Endothelial cell of umbilical vein (primary cell): Measurements from ENCODE around the gene PID1. TPM values are rescaled to one million over a fixed set of nuclear protein-coding genes. Genes with fewer than 3 reads are reported as not detected.

Experiments
- BruUV-seq: library from RNA; stranded (reverse); fragments of 400-500 nt; replicated peaks from 2 replicates; lab custom pipeline; 2021; lab: Mats Ljungman, UMichigan
- CTCF ChIA-PET: fragments of 300-600, 350-600 bp; sonication (Branson Sonifier 250); formaldehyde crosslinking; loops from one replicate; lab custom pipeline; 2021; ENCODE audit warnings: antibody characterized with exemption, inconsistent platforms; lab: Charles Lee
- POLR2A ChIA-PET: fragments of 300-600, 350-600 bp; sonication (Branson Sonifier 250); formaldehyde crosslinking; loops from one replicate; lab custom pipeline; 2021; ENCODE audit warnings: antibody characterized with exemption, inconsistent platforms; lab: Charles Lee
- DNase-seq: peaks from one replicate; pipeline ENCODE4 v3.0.0-alpha.2; 2011; ENCODE audit warnings: low read depth, low spot score
- FAIRE-seq: peaks from 2 replicates; lab custom pipeline; 2011; peaks lifted over from hg19 to GRCh38; lab: Jason Lieb, UNC
- H2AFZ ChIP-seq: 2 replicates; pipeline ENCODE4 v1.6.0; 2012; ENCODE audit warnings: low read depth, low read length, control low read depth, inconsistent platforms
- H3K27ac ChIP-seq: 2 replicates; pipeline ENCODE4 v1.5.1; 2011; ENCODE audit warnings: low read depth, mild to moderate bottlenecking, control low read depth, low read length, moderate library complexity; ENCODE audit not compliant: insufficient read depth
- H3K27me3 ChIP-seq, 2 experiments: 2 replicates each; pipeline versions ENCODE4 v1.6.0 to v1.6.1; 2011; ENCODE audit warnings: low read length in 2 of 2, mixed read lengths in 1 of 2; ENCODE audit not compliant: control insufficient read depth in 2 of 2, insufficient read depth in 2 of 2
- H3K36me3 ChIP-seq, 2 experiments: 2 replicates in 1 of 2; 3 replicates in 1 of 2; pipeline ENCODE4 v1.5.1; 2011; ENCODE audit warnings: low read length in 2 of 2, mild to moderate bottlenecking in 1 of 2, moderate library complexity in 1 of 2; ENCODE audit not compliant: control insufficient read depth in 2 of 2, insufficient read depth in 2 of 2; ENCODE audit errors: extremely low read depth in 1 of 2
- H3K4me1 ChIP-seq: 3 replicates; pipeline ENCODE4 v1.5.1; 2011; ENCODE audit warnings: mild to moderate bottlenecking, low read length; ENCODE audit not compliant: control insufficient read depth, insufficient read depth; ENCODE audit errors: extremely low read depth
- H3K4me2 ChIP-seq: 2 replicates; pipeline ENCODE4 v1.6.1; 2011; ENCODE audit warnings: low read length, control low read depth, mixed read lengths; ENCODE audit not compliant: insufficient read depth
- H3K4me3 ChIP-seq, 3 experiments: fragments of 200-600 bp in 1 of 3; sonication (generic), shearing (Covaris generic) in 1 of 3; replicated peaks in 1 of 3; 2 replicates each; pipeline ENCODE4 v1.5.1; 2011 to 2016; ENCODE audit warnings: control low read depth in 3 of 3, low read length in 3 of 3, mild to moderate bottlenecking in 2 of 3, inconsistent platforms in 1 of 3, low read depth in 1 of 3, moderate library complexity in 1 of 3; ENCODE audit not compliant: insufficient read depth in 1 of 3
- H3K79me2 ChIP-seq: 2 replicates; pipeline ENCODE4 v1.6.0; 2012; ENCODE audit warnings: low read length, inconsistent platforms; ENCODE audit not compliant: control insufficient read depth, insufficient read depth
- H3K9ac ChIP-seq: replicated peaks from 2 replicates; pipeline ENCODE3; 2011; ENCODE audit warnings: low read length, control low read depth; ENCODE audit not compliant: insufficient read depth; ENCODE audit errors: extremely low read depth
- H3K9me1 ChIP-seq: replicated peaks from 3 replicates; pipeline ENCODE4 v1.6.0; 2011; ENCODE audit warnings: mild to moderate bottlenecking, low read length; ENCODE audit not compliant: control insufficient read depth, insufficient read depth; ENCODE audit errors: extremely low read depth
- H3K9me3 ChIP-seq: replicated peaks from 2 replicates; pipeline ENCODE4 v1.5.1; 2012; ENCODE audit warnings: low read length, inconsistent platforms; ENCODE audit not compliant: control insufficient read depth, insufficient read depth
- H4K20me1 ChIP-seq: replicated peaks from 2 replicates; pipeline ENCODE3; 2011; ENCODE audit warnings: mild to moderate bottlenecking, low read length; ENCODE audit not compliant: control insufficient read depth, insufficient read depth; ENCODE audit errors: extremely low read depth
- CTCF ChIP-seq, 2 donors: IDR thresholded peaks; 1 replicate in 1 of 2; 2 replicates in 1 of 2; pipeline ENCODE4 v1.5.1; 2011; ENCODE audit warnings: low read length in 2 of 2, mild to moderate bottlenecking in 2 of 2, moderate library complexity in 2 of 2, control low read depth in 1 of 2, inconsistent platforms in 1 of 2, low read depth in 1 of 2; ENCODE audit not compliant: insufficient read depth in 1 of 2; ENCODE audit errors: extremely low read depth in 1 of 2
- EZH2 ChIP-seq: IDR thresholded peaks from 2 replicates; pipeline ENCODE4 v1.6.1; 2012; ENCODE audit warnings: borderline replicate concordance, low read depth, mild to moderate bottlenecking, moderate library complexity, low read length, inconsistent platforms; ENCODE audit not compliant: severe bottlenecking
- FOS ChIP-seq: IDR thresholded peaks from 2 replicates; pipeline ENCODE4 v1.6.1; 2011; ENCODE audit warnings: mild to moderate bottlenecking, low read length, moderate library complexity, borderline replicate concordance; ENCODE audit not compliant: insufficient read depth
- GATA2 ChIP-seq: IDR thresholded peaks from 2 replicates; pipeline ENCODE4 v1.7.0; 2011; ENCODE audit warnings: low read depth, mild to moderate bottlenecking, moderate library complexity, mixed read lengths, low read length; ENCODE audit not compliant: insufficient read length, insufficient read depth
- JUN ChIP-seq: IDR thresholded peaks from 2 replicates; pipeline ENCODE4 v1.6.1; 2011; ENCODE audit warnings: borderline replicate concordance, low read depth; ENCODE audit not compliant: insufficient read length, insufficient read depth
- MAX ChIP-seq: IDR thresholded peaks from 2 replicates; pipeline ENCODE4 v1.6.1; 2011; ENCODE audit not compliant: insufficient read depth, insufficient read length
- MYC ChIP-seq: IDR thresholded peaks from one replicate; pipeline ENCODE4 v1.6.1; 2011; ENCODE audit warnings: mild to moderate bottlenecking, low read depth, low read length
- POLR2A ChIP-seq: IDR thresholded peaks from 2 replicates; pipeline ENCODE4 v1.6.1; 2012; ENCODE audit warnings: low read depth, mild to moderate bottlenecking, control low read depth, low read length
- POLR2AphosphoS5 ChIP-seq: IDR thresholded peaks from 2 replicates; pipeline ENCODE4 v1.6.1; 2012; ENCODE audit warnings: low read depth, mild to moderate bottlenecking, control low read depth, low read length, moderate library complexity; ENCODE audit not compliant: insufficient read depth
- dilution Hi-C: fragments of 300-500 bp; cut with MboI; formaldehyde crosslinking; loops from one replicate; pipeline ENCODE4 v1.15.0; 2019; ENCODE audit warnings: low sequenced_read_pairs; ENCODE audit not compliant: extremely low pct_ligation_motif_present
- intact Hi-C: fragments of 100-400 bp; cut with micrococcal nuclease; formaldehyde crosslinking; loops from one replicate; pipeline ENCODE4 v1.10.0; 2022
- polyA plus RNA-seq, 4 experiments: library from polyadenylated mRNA; depleted of rRNA in 3 of 4; stranded (reverse) in 3 of 4; unstranded in 1 of 4; fragments of >200 nt; gene quantifications; 2 replicates each; pipeline versions ENCODE4 v1.2.1 to v1.2.3, GENCODE V29; 2011 to 2012; ENCODE audit warnings: missing spikeins in 1 of 4
- total RNA-seq: library from RNA; stranded (reverse); gene quantifications from 2 replicates; pipeline ENCODE4 v1.2.3, GENCODE V29; 2021

Gene PID1
- total and polyA plus RNA-seq, 2 donors (not counting 3 experiments of a cell fraction or from before 2014, with no cell fraction given), result not detected

GRCh38 chr2:229256376-229256775 is 14.7 kb downstream of the PID1 start:
- peaks cover 4% of the 10 kb centered on the region for H3K9me3 ChIP-seq
- H3K27me3 ChIP-seq, result no peaks in the 10 kb centered on the region
- no peak for FAIRE-seq

More at GRCh38 chr2:229256376-229256775, 14.7 kb downstream of the PID1 start:
- CTCF ChIA-PET, result no interaction called here
- Histone ChIP-seq H3K4me1 (no peaks in the 10 kb centered on the region), H2AFZ (no peak overlapping the region), H3K79me2 (no peaks in the 10 kb centered on the region), H3K36me3 (no peaks in the 10 kb centered on the region), H3K9me1 (no peaks in the 10 kb centered on the region), H3K4me3 (no peak overlapping the region), H3K4me2 (no peak overlapping the region), H3K27ac (no peak overlapping the region), H3K9ac (no peak overlapping the region), H4K20me1 (no peaks in the 10 kb centered on the region)
- POLR2A ChIA-PET, result no interaction called here
- DNase-seq, result no peak
- intact Hi-C loops (no loop called here), dilution Hi-C loops (no loop called here)
- no TSS peak for BruUV-seq
- no peak for TF ChIP-seq JUN
- no peak for TF ChIP-seq POLR2A
- no peak for TF ChIP-seq POLR2AphosphoS5
- TF ChIP-seq MYC, result no peak
- no peak for TF ChIP-seq MAX
- no peak for TF ChIP-seq GATA2
- TF ChIP-seq FOS, result no peak
- no peak for TF ChIP-seq EZH2
- no peak for TF ChIP-seq CTCF (IDR thresholded peaks at IDR 0.05; ENCODE audit: extremely low read depth in 1 of 2, insufficient read depth in 1 of 2, low read depth in 1 of 2, low read length in 2 of 2)
